K562 (cell line): ENCODE results near the gene TAMALIN. TPM values are rescaled to one million over a fixed set of nuclear protein-coding genes. Genes with fewer than 3 reads are reported as not detected.

ENCODE experiments used
- NR2C2 ChIP-seq, 2 experiments: fragments of 200-800 bp in 1 of 2; sonication (Bioruptor generic) in 1 of 2; sonication (generic) in 1 of 2; formaldehyde crosslinking in 1 of 2; IDR thresholded peaks; 2 replicates each; pipeline versions ENCODE4 v1.6.1 to v1.8.0; 2016 to 2022; ENCODE audit warnings: mild to moderate bottlenecking in 1 of 2, missing compliant biosample characterization in 1 of 2, missing genetic modification characterization in 1 of 2, missing genetic modification reagents in 1 of 2
- POLR2G ChIP-seq: fragments of 200-400 bp; formaldehyde crosslinking; IDR thresholded peaks from 2 replicates; pipeline ENCODE4 v1.6.1; 2017; ENCODE audit warnings: low read depth, mild to moderate bottlenecking, antibody characterized with exemption, low read length, moderate library complexity
- SMAD3 ChIP-seq: fragments of 450-650 bp; formaldehyde crosslinking; conservative IDR thresholded peaks from 2 replicates; pipeline ENCODE4 v1.4.0; 2020; ENCODE audit warnings: mild to moderate bottlenecking
- SMAD4 ChIP-seq: fragments of 250-450 bp; sonication (Bioruptor Pico); conservative IDR thresholded peaks from 2 replicates; pipeline ENCODE4 v1.8.0; 2021; ENCODE audit warnings: inconsistent platforms, mild to moderate bottlenecking, moderate library complexity
- STAG1 ChIP-seq: sonication (generic); formaldehyde crosslinking; IDR thresholded peaks from 2 replicates; pipeline ENCODE4 v1.5.0; 2020; ENCODE audit warnings: missing genetic modification reagents, borderline replicate concordance
- ZFP36 ChIP-seq: fragments of 150-350 bp; IDR thresholded peaks from 2 replicates; pipeline ENCODE4 v1.6.1; 2018; ENCODE audit warnings: low read length, low read depth; ENCODE audit not compliant: partially characterized antibody
- ZFX ChIP-seq: sonication (generic); formaldehyde crosslinking; IDR thresholded peaks from 2 replicates; pipeline ENCODE4 v1.8.0; 2022; ENCODE audit warnings: mild to moderate bottlenecking, missing genetic modification reagents, moderate library complexity
- ZNF444 ChIP-seq: fragments of 250-450 bp; sonication (Bioruptor Pico); IDR thresholded peaks from 2 replicates; pipeline ENCODE4 v1.4.0; 2020; ENCODE audit warnings: mild to moderate bottlenecking, moderate library complexity
- polyA plus RNA-seq, 8 experiments: library from polyadenylated mRNA; depleted of rRNA in 4 of 8; stranded (reverse) in 5 of 8; unstranded in 3 of 8; fragments of >200 nt; fragmentation: Nextera tagmentation in 2 of 8; fragmentation: Illumina TruSeq in 1 of 8; extraction: Ambion mirVana in 2 of 8; extraction: Trizol in 1 of 8; gene quantifications; 2 replicates each; pipeline versions ENCODE4 v1.2.1 to v1.2.3, GENCODE V29; 2011 to 2014; ENCODE audit warnings: inconsistent platforms in 1 of 8, missing spikeins in 1 of 8
- total RNA-seq, 7 experiments: library from RNA; depleted of rRNA in 6 of 7; stranded (reverse); fragments of >200 nt in 6 of 7; fragmentation: Illumina TruSeq in 2 of 7; extraction: Trizol in 2 of 7; gene quantifications; 2 replicates each; pipeline versions ENCODE4 v1.2.1 to v1.2.3, GENCODE V29; 2011 to 2021; ENCODE audit warnings: low replicate concordance in 1 of 7

Gene TAMALIN
- total and polyA plus RNA-seq, 9 of the 15 experiments (the other 6 are each of a cell fraction or from before 2014, with no cell fraction given), result 0.74 to 2.2 (median 1.5) TPM; not detected in 2

- TF ChIP-seq NR2C2 (CRISPR knock-in tag; IDR thresholded peaks at IDR 0.05) (no peak), NR2C2 (tag; IDR thresholded peaks at IDR 0.05) (peak; percentile 21; the same call in 1 of the 2 replicates), POLR2G (peak; percentile 30; the same call in 1 of the 2 replicates), STAG1 (peak; percentile 70; the same call in 1 of the 2 replicates), ZFP36 (peak; percentile 45), ZNF444 (no peak), SMAD4 (CRISPR knock-in tag) (peak; percentile 14; the same call in 1 of the 2 replicates), SMAD3 (CRISPR knock-in tag) (no peak), ZFX (CRISPR knock-in tag) (peak; percentile 63)
Measured at GRCh38 chr12:52023182-52023975, 16.6 kb downstream of the TAMALIN start (continued).
